Measurements from ENCODE around the gene RBFOX2.

Gene RBFOX2

GRCh38 chr22:35950262-35950661 is 78.4 kb downstream of the RBFOX2 start:
- TF ChIP-seq CTCF (IDR thresholded peaks at IDR 0.05; ENCODE audit: poor library complexity, severe bottlenecking), result no peak
- DNase-seq (ENCODE audit: low spot score) (no peak), ATAC-seq (ENCODE audit: low read depth) (no peak)
- no peaks in the 10 kb centered on the region for H3K9me3 ChIP-seq (ENCODE audit: severe bottlenecking)
- H3K4me1 ChIP-seq (ENCODE audit: insufficient read depth, poor library complexity, severe bottlenecking), result peaks cover 4% of the 10 kb centered on the region
- no peak overlapping the region for H3K4me3 ChIP-seq (ENCODE audit: severe bottlenecking)
- H3K27me3 ChIP-seq (ENCODE audit: insufficient read depth, poor library complexity, severe bottlenecking), result no peaks in the 10 kb centered on the region
- no peak overlapping the region for H3K27ac ChIP-seq (ENCODE audit: poor library complexity, severe bottlenecking)
- no peaks in the 10 kb centered on the region for H3K36me3 ChIP-seq (ENCODE audit: low read depth)

- no peaks in the 10 kb centered on the region for H3K27me3 ChIP-seq (ENCODE audit: insufficient read depth, poor library complexity, severe bottlenecking)
- H3K4me1 ChIP-seq (ENCODE audit: insufficient read depth, poor library complexity, severe bottlenecking), result peaks cover 4% of the 10 kb centered on the region
- no peaks in the 10 kb centered on the region for H3K36me3 ChIP-seq (ENCODE audit: low read depth)
- no peak overlapping the region for H3K4me3 ChIP-seq (ENCODE audit: severe bottlenecking)
- no peak for DNase-seq (ENCODE audit: low spot score)
- TF ChIP-seq CTCF (IDR thresholded peaks at IDR 0.05; ENCODE audit: poor library complexity, severe bottlenecking), result no peak
- no peak for ATAC-seq (ENCODE audit: low read depth)
- H3K27ac ChIP-seq (ENCODE audit: poor library complexity, severe bottlenecking), result no peak overlapping the region
- H3K9me3 ChIP-seq (ENCODE audit: severe bottlenecking), result no peaks in the 10 kb centered on the region
These were observed 79.4 kb downstream of the RBFOX2 start for GRCh38 chr22:35949243-35949642.

GRCh38 chr22:35947794-35948425 is 80.7 kb downstream of the RBFOX2 start:
- no peak for DNase-seq (ENCODE audit: low spot score)
- Histone ChIP-seq H3K4me1 (ENCODE audit: insufficient read depth, poor library complexity, severe bottlenecking) (peaks cover 4% of the 10 kb centered on the region), H3K4me3 (ENCODE audit: severe bottlenecking) (no peak overlapping the region), H3K9me3 (ENCODE audit: severe bottlenecking) (no peaks in the 10 kb centered on the region), H3K27ac (ENCODE audit: poor library complexity, severe bottlenecking) (no peak overlapping the region), H3K27me3 (ENCODE audit: insufficient read depth, poor library complexity, severe bottlenecking) (no peaks in the 10 kb centered on the region), H3K36me3 (ENCODE audit: low read depth) (no peaks in the 10 kb centered on the region)
- no peak for TF ChIP-seq CTCF (IDR thresholded peaks at IDR 0.05; ENCODE audit: poor library complexity, severe bottlenecking)
- peak; percentile 73 for ATAC-seq (ENCODE audit: low read depth)

GRCh38 chr22:35944458-35944857 is 84.2 kb downstream of the RBFOX2 start:
- Histone ChIP-seq H3K27ac (ENCODE audit: poor library complexity, severe bottlenecking) (no peak overlapping the region), H3K27me3 (ENCODE audit: insufficient read depth, poor library complexity, severe bottlenecking) (no peaks in the 10 kb centered on the region), H3K4me3 (ENCODE audit: severe bottlenecking) (no peak overlapping the region), H3K4me1 (ENCODE audit: insufficient read depth, poor library complexity, severe bottlenecking) (peaks cover 4% of the 10 kb centered on the region), H3K36me3 (ENCODE audit: low read depth) (no peaks in the 10 kb centered on the region), H3K9me3 (ENCODE audit: severe bottlenecking) (no peaks in the 10 kb centered on the region)
- DNase-seq (ENCODE audit: low spot score), result no peak
- TF ChIP-seq CTCF (IDR thresholded peaks at IDR 0.05; ENCODE audit: poor library complexity, severe bottlenecking), result no peak
- no peak for ATAC-seq (ENCODE audit: low read depth)

GRCh38 chr22:35940166-35940565 is 88.5 kb downstream of the RBFOX2 start:
- Histone ChIP-seq H3K36me3 (ENCODE audit: low read depth) (peaks cover 5% of the 10 kb centered on the region), H3K4me3 (ENCODE audit: severe bottlenecking) (no peak overlapping the region), H3K27me3 (ENCODE audit: insufficient read depth, poor library complexity, severe bottlenecking) (no peaks in the 10 kb centered on the region), H3K9me3 (ENCODE audit: severe bottlenecking) (no peaks in the 10 kb centered on the region), H3K27ac (ENCODE audit: poor library complexity, severe bottlenecking) (no peak overlapping the region), H3K4me1 (ENCODE audit: insufficient read depth, poor library complexity, severe bottlenecking) (no peaks in the 10 kb centered on the region)
- ATAC-seq (ENCODE audit: low read depth) (no peak), DNase-seq (ENCODE audit: low spot score) (no peak)
- TF ChIP-seq CTCF (IDR thresholded peaks at IDR 0.05; ENCODE audit: poor library complexity, severe bottlenecking), result no peak

All from RWPE2 (cell line).